Left lobe of liver (tissue), 2 donors: ENCODE data around the gene PKN2. TPM values are rescaled to one million over a fixed set of nuclear protein-coding genes. Genes with fewer than 3 reads are reported as not detected.
"Not testable (repeated sequence)": the region's sequence is repeated elsewhere in the genome, so short reads cannot be mapped to it uniquely, and the experiment has no call there.

Source experiments
- ATAC-seq: fragments of 200-7000 bp; cut with Tn5 transposase; one replicate; pipeline ENCODE4 v1.9.1; 2020; ENCODE audit warnings: mild to moderate bottlenecking, moderate library complexity
- DNase-seq: peaks from one replicate; pipeline ENCODE4 v3.0.0-alpha.2; 2020; ENCODE audit warnings: low spot score
- total RNA-seq: library from RNA; stranded (reverse); gene quantifications from one replicate; pipeline ENCODE4 v1.2.1, GENCODE V29; 2021
- donor health status: DM: no; HTN: no; CAD: no; lungs with moderate emphysema.
- donor health status: DM: no; HTN: yes; CAD: no.

The PKN2 gene
- total RNA-seq, 1 donor from 2014 or later = 12.1 TPM

- DNase-seq (no peak), ATAC-seq (no peak)
Observed at GRCh38 chr1:88673446-88673845, 10.6 kb upstream of the PKN2 start.

- ATAC-seq (no peak), DNase-seq (no peak)
Observed at GRCh38 chr1:88678405-88678804, 5.7 kb upstream of the PKN2 start.

GRCh38 chr1:88680471-88680870, 3.6 kb upstream of the PKN2 start:
- ATAC-seq = no peak
- no peak for DNase-seq

- ATAC-seq (no peak), DNase-seq (no peak)
Observed at GRCh38 chr1:88680911-88681622, 3.0 kb upstream of the PKN2 start.

GRCh38 chr1:88684482-88685258, 597 bp downstream of the PKN2 start:
- peak; percentile 63 for DNase-seq
- ATAC-seq = peak; percentile 64

GRCh38 chr1:88685259-88685620, 1.2 kb downstream of the PKN2 start:
- ATAC-seq (no peak), DNase-seq (no peak)

- ATAC-seq (no peak), DNase-seq (no peak)
Observed at GRCh38 chr1:88691540-88691939, 7.5 kb downstream of the PKN2 start.

- DNase-seq = no peak
- no peak for ATAC-seq
Observed at GRCh38 chr1:88695781-88696180, 11.7 kb downstream of the PKN2 start.

GRCh38 chr1:88697503-88697902, 13.4 kb downstream of the PKN2 start:
- DNase-seq = no peak
- no peak for ATAC-seq

- no peak for ATAC-seq
- no peak for DNase-seq
Observed at GRCh38 chr1:88698140-88698539, 14.1 kb downstream of the PKN2 start.

GRCh38 chr1:88698764-88699163, 14.7 kb downstream of the PKN2 start:
- DNase-seq (no peak), ATAC-seq (no peak)

- DNase-seq (no peak), ATAC-seq (peak; percentile 49)
Observed at GRCh38 chr1:88700425-88701013, 16.4 kb downstream of the PKN2 start.

- ATAC-seq (peak; percentile 56), DNase-seq (no peak)
Observed at GRCh38 chr1:88701275-88701674, 17.2 kb downstream of the PKN2 start.

GRCh38 chr1:88701793-88702192, 17.7 kb downstream of the PKN2 start:
- peak; percentile 44 for ATAC-seq
- DNase-seq = not testable (repeated sequence)

- DNase-seq (no peak), ATAC-seq (no peak)
Observed at GRCh38 chr1:88708011-88708410, 23.9 kb downstream of the PKN2 start.

- not testable (repeated sequence) for DNase-seq, ATAC-seq
Observed at GRCh38 chr1:88712907-88713306, 28.8 kb downstream of the PKN2 start.

GRCh38 chr1:88716571-88716970, 32.5 kb downstream of the PKN2 start:
- not testable (repeated sequence) for ATAC-seq, DNase-seq

GRCh38 chr1:88722492-88722891, 38.4 kb downstream of the PKN2 start:
- no peak for DNase-seq
- no peak for ATAC-seq

- ATAC-seq (no peak), DNase-seq (no peak)
Observed at GRCh38 chr1:88726697-88727096, 42.6 kb downstream of the PKN2 start.

GRCh38 chr1:88727205-88727604, 43.1 kb downstream of the PKN2 start:
- no peak for ATAC-seq
- no peak for DNase-seq

GRCh38 chr1:88729297-88729696, 45.2 kb downstream of the PKN2 start:
- ATAC-seq = no peak

GRCh38 chr1:88730132-88730675, 46.1 kb downstream of the PKN2 start:
- DNase-seq (no peak), ATAC-seq (peak; percentile 16)

More at GRCh38 chr1:88729297-88729696, 45.2 kb downstream of the PKN2 start:
- DNase-seq = no peak
